HG03432 (cell line): ENCODE data around the gene ADGRL2.

Source experiments
- ATAC-seq: cut with Tn5 transposase; IDR thresholded peaks from one replicate; pipeline ENCODE4 v1.9.1; 2021; ENCODE audit warnings: mild to moderate bottlenecking, moderate library complexity; ENCODE audit not compliant: unreplicated experiment

Gene ADGRL2

DNA sequence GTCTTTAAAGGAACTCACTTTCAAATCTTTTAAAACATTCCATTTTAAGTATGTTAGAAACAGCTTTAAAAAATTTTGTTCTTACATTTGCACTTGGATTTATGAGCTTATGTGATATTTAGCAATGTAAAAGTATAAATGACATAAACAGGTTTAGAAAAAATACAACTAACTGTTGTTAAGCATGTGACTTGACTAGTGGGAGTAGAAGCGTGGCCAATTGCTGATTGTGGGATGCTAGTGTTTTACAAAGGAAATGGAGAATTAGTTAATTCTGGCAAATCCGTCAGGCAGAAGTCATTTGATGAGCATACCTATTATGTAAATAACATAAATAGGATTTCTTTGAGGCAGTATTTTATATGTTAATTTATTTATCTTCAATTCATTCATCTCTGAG lies 175.8 kb downstream of the ADGRL2 start:
- no peak for ATAC-seq

DNA sequence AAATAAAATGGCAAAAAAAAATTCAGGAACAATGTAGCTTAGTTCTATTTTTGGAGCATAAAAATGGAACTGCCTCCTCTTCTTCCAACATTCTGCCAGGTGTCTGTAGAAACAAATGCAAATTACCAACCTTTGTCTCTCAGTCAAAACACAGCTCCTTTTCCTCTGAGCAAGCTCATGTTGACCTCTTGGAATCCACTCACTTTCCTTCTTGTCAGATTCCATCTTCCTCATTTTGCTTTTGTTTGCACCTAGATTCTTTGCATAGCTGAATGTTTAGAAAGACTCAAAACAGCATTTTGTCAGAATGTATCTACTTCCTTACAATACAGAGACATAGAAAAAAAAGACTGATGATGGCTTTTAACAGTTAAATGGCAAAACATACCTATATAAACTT lies 178.2 kb downstream of the ADGRL2 start:
- no peak for ATAC-seq

DNA sequence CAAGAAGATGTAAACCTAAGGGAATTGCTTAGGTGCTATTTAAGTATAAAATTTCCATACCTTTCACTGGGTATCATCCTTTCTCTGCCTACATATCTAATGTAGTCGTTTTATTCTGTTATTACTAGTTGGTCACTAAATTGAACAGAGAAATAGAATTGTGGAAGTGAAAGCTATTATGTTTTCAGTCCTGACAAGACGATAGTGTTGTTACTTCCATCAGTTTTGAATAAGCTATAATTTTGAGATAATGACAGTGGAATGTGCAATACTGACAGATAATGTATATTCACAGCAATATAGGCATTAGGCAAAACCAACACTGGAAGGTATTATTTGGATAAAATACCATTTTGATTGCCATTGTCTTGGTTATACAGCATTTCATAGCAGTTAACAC lies 181.8 kb downstream of the ADGRL2 start:
- ATAC-seq: no peak

DNA sequence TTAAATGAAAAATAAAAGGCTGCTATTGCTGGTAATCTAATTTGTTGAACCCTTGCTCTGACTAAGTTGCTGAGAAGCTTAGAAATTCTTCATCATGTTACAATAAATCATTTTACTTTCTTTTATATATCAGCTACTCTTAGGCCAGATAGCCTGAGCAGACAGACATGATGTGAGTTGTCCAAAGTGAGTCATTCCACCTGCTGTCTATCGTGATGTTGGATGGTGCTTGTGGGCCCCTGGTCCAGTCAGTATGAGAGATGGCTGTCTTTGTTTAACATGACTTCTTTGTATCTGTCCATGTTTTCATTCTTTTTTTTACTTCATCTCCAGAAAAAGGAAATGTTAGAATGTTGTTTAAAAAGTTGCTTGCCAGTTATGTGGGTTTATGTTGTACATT lies 188.8 kb downstream of the ADGRL2 start:
- no peak for ATAC-seq

DNA sequence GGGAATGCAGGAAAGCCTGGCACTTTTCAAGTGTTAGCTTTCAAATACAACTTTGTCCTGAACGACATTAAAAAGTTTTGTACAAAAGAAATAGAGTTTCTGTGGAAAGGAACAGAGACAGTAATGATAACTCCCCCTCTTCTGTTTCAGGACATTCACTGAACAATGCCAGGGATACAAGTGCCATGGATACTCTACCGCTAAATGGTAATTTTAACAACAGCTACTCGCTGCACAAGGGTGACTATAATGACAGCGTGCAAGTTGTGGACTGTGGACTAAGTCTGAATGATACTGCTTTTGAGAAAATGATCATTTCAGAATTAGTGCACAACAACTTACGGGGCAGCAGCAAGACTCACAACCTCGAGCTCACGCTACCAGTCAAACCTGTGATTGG lies 189.5 kb downstream of the ADGRL2 start:
- no peak for ATAC-seq

DNA sequence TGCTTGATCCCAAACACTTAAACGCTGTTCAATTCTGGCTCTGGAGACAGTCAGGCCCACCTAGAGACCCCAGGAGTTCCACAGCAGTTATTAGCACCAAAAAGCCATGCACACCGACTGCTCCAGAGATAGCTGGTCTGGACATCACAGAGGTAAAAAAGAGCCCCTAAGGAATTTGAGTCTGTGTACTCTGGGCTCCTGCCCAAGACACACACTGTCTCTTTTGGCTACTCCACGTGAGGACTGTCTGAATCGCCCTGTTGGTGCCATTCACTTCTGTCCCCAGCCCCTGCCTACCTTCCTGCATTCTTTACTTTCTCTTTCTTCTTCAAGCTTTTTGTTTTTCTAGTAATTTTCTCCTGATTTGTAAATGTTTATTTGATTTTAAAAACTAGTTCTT lies 197.4 kb downstream of the ADGRL2 start:
- no peak for ATAC-seq

DNA sequence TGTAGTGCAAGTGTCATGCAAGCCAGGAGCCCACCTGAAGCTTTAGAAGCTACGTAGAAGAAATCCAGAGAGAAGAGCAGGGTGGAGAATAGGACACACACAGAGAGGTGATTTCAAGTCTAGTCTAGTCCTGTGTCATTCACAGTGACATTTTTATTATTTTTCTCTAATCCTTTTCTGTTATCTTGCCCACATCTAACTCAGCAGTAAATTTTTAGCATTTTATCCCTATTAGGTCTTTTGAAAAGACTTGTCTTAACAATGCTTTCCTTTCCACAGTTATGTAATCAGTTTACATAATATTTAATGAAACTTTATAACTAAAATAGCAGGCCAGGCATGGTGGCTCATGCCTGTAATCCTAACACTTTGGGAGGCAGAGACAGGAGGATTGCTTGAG lies 198.6 kb downstream of the ADGRL2 start:
- no peak for ATAC-seq

DNA sequence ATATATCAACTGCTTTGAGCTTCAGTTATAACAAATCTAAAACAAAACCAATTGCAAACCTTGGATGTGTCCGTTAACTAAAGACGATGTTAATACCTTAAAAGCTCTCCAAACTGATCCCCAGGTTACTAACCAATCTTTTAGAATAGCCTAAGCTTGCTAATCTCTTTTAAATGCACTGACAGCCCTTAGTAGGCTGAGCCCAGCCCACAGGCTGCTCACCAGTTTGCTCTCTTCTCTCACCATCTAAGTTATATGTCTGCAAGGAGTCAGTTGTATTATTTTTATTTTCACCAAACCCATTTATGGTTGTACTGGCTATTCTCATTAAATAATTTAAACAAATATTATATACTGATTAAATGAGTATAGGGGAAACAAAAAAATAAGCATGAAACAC lies 199.5 kb downstream of the ADGRL2 start:
- ATAC-seq: no peak

DNA sequence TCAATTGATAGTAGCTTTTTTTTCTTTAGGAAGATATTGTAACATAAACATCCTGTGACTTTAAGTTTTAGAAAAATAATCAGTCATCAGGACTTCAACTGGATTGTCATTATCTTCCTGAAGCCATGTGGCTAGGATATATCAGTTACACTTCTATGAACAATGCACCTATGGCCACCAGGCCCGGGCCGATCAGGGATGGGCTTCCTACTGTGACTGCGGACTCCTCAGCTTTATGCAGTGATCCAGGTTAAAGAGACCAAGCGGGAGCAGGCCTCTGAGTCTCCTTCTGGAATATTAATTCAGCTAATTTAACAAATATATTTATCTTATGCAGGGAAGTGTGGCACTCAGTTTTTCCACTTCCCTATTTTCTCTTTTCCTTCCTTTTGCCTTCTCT lies 200.6 kb downstream of the ADGRL2 start:
- no peak for ATAC-seq

DNA sequence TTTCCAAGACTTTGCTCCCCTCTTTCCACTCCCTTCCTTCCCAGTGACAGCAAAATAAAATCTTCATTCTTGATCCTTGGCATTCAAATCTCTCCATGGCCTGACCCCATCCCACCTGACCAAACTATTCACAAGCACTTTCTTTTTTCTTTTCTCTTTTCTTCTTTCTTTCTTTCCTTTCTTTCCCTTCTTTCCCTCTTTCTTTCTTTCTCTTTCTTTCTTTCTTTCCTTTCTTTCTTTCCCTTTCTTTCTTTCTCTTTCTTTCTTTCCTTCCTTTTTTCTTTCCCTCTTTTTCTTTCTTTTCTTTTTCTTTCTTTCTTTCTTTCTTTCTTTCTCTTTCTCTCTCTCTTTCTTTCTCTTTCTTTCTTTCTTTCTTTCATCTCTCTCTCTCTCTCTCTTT lies 207.1 kb downstream of the ADGRL2 start:
- ATAC-seq: no peak

DNA sequence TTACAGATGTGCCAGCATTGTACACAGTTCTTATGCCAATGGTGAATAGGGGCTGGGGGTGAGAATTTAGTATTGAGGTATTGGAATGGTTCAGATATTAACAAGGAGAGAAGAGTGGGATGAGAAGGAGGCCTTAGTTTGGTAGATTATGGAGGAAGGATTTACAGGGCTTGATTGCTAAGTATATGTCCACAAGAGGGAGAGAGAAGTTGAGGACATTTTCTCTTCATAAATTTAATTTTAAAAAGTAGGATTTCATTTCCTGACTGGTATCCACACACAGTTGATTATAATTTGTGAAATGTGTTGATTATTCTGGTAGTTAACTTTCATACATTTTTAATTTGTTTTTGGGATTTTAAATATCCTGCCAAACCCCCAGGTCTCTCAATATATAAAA lies 213.0 kb downstream of the ADGRL2 start:
- ATAC-seq: no peak

DNA sequence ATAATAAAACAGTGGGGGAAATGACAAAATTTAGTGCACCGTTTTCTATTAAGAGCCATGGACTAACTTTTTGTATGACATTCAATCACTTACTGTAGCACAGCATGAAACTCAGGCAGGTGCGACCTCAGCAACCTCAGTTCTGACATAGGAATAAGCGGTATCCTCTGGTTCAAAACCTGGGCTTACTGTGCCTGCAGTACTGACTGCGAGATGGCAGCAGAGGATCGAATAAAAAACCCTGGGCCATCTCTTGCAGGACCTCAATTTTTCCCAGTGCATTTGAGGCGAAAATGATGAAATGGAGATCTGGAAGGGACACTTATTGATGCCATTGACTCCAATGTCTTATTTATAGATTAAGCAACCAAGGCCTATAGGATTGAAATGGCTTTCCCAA lies 214.7 kb downstream of the ADGRL2 start:
- no peak for ATAC-seq

DNA sequence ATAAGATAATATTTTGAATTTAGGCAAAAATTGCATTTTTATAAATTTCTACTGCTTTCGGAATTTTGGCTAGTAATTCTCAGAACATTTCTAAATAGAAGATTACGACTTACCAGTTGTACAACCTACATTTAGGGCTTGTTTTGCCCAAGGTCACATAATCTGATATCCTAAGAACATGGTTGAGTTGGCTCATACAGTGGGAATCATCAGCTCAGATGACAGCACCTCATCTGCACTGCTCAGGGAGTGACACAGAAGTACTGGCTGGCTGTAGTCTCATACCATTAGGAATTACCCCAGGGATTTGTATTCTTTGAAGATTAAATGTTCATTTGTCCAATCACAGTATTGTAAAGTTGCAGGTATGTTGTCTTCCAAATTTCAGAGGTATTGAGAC lies 217.6 kb downstream of the ADGRL2 start:
- no peak for ATAC-seq

DNA sequence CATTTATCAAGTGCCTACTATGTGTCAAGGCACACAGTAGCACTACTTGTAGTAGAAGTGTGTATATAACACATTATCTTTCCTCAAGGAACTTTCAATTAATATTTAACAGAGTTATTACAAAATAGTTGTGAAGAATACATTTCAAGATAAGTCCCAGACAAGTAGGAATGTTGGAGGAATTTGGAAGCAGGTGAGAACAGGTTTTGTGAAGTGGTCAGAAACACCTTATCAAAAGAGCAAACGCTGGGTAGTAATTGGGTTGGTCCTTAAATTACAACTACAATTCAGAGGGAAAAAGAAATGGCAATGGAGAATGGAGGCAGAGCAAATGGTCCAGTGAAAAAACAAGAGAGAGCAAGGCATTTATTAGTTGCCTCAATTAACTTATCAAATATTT lies 218.8 kb downstream of the ADGRL2 start:
- no peak for ATAC-seq

DNA sequence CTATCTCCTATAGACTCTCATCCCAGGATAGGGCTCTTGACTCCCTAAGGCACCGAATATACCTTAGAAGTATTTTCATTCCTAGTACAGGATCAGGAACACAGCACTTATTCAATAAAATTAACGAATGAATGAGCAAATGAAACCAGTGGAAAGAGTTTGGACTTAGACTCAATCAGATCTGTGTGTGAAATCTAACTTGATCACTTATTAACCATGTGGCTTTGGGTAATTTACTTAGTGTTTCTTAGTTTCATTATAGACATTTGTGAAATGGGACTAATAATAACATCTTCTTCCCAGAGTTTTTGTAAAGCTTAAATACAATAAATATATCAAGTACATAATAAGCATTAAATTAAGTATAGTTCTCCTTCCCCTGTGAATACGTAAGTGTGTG lies 230.1 kb downstream of the ADGRL2 start:
- no peak for ATAC-seq

DNA sequence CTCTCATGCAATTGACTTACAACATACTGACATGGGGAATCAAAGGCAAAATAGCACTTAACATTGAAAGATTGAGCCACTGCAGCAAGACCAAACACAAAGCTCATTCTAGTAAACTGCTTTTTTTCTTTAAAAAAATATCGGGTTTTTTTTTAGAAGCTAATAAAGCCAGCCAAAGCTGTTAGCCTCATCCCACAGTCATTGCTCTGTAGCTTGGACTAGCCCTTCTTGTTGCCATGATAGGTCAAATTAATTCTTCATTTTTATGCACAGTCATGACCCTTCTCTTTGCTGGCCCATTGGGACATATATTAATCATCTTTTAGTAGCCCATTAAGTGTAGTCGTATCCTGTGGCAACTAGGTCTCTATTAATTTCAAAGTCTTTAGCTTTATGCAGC lies 231.3 kb downstream of the ADGRL2 start:
- ATAC-seq: no peak

DNA sequence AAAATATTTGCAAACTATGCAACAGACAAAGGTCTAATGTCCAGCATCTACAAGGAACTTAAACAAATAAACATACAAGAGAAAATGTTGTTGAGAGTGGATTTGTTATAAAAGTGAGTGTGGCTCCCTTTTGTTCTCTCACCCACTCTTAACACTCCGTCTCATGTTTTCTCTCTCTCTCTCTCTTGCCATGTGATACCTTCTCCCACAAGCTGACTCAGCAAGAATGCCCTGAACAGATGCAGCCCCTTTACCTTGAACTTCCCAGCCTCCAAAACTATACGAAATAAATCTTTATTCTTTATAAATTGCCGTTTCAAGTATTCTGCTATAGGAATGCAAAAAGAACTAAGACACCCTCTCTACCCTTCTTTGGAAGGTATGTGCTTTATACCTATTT lies 234.1 kb downstream of the ADGRL2 start:
- no peak for ATAC-seq
